ENCODE results near the gene LAMA1.

GRCh38 chr18:7021994-7022840 is 95.4 kb downstream of the LAMA1 start:
- peak in 1 of 5 experiments; percentile 19 for TF ChIP-seq CTCF (IDR thresholded peaks at IDR 0.05)
- no peak for TF ChIP-seq POLR2A (IDR thresholded peaks at IDR 0.05)
- TF ChIP-seq EP300 (IDR thresholded peaks at IDR 0.05) = no peak

Data from tibial nerve (tissue), 4 donors.